Activated CD8-positive, alpha-beta memory T cell treated with anti-CD3 and anti-CD28 coated beads, Interleukin-2, amount 50 U/mL, for 24 hours (primary cell): ENCODE results near the gene SPACA4.

ENCODE experiments used
- DNase-seq: peaks from one replicate; pipeline ENCODE4 v3.0.0-alpha.2; 2020; ENCODE audit errors: extremely low read depth

Gene SPACA4

GRCh38 chr19:48596679-48597465, 9.7 kb upstream of the SPACA4 start:
- DNase-seq: no peak

- no peak for DNase-seq
Measured at GRCh38 chr19:48598996-48599700, 7.4 kb upstream of the SPACA4 start.

- no peak for DNase-seq
Measured at GRCh38 chr19:48600679-48601417, 5.7 kb upstream of the SPACA4 start.

GRCh38 chr19:48603001-48603400, 3.5 kb upstream of the SPACA4 start:
- no peak for DNase-seq

- DNase-seq: no peak
Measured at GRCh38 chr19:48603449-48603848, 3.1 kb upstream of the SPACA4 start.

- DNase-seq: no peak
Measured at GRCh38 chr19:48603850-48604249, 2.7 kb upstream of the SPACA4 start.

GRCh38 chr19:48607359-48607755, 815 bp downstream of the SPACA4 start:
- no peak for DNase-seq

GRCh38 chr19:48608798-48609263, 2.3 kb downstream of the SPACA4 start:
- DNase-seq: no peak

- DNase-seq: no peak
Measured at GRCh38 chr19:48609571-48610108, 3.1 kb downstream of the SPACA4 start.

GRCh38 chr19:48611872-48612271, 5.3 kb downstream of the SPACA4 start:
- no peak for DNase-seq

- no peak for DNase-seq
Measured at GRCh38 chr19:48613024-48613851, 6.7 kb downstream of the SPACA4 start.

- no peak for DNase-seq
Measured at GRCh38 chr19:48613852-48614435, 7.4 kb downstream of the SPACA4 start.

- DNase-seq: no peak
Measured at GRCh38 chr19:48614436-48615230, 8.1 kb downstream of the SPACA4 start, which contains the start of gene FAM83E. TSS of gene FAM83E (minus strand) at chr19:48615076. CDS start at chr19:48613372, 1,704 bp downstream.

GRCh38 chr19:48615231-48616040, 8.9 kb downstream of the SPACA4 start:
- no peak for DNase-seq

GRCh38 chr19:48616041-48616436, 9.5 kb downstream of the SPACA4 start:
- no peak for DNase-seq

- no peak for DNase-seq
Measured at GRCh38 chr19:48616491-48617056, 10.0 kb downstream of the SPACA4 start.

GRCh38 chr19:48617146-48617937, 10.8 kb downstream of the SPACA4 start:
- no peak for DNase-seq
